HEK293 (cell line): ENCODE results near the gene KATNAL2.

Experiments used
- CTCF ChIA-PET: fragments of 350-600 bp; formaldehyde crosslinking; extraction: SDS; loops from one replicate; lab custom pipeline; 2021; ENCODE audit warnings: antibody characterized with exemption; lab: Yijun Ruan, JAX
- POLR2A ChIA-PET: fragments of 300-600 bp; formaldehyde crosslinking; extraction: SDS; loops from one replicate; lab custom pipeline; 2020; ENCODE audit warnings: antibody characterized with exemption, inconsistent platforms; lab: Yijun Ruan, JAX
- H3K27ac ChIP-seq: fragments of 200-500 bp; sonication (Bioruptor generic); 2 replicates; pipeline ENCODE4 v1.5.1; 2014; ENCODE audit warnings: low read depth, low read length, control low read depth, inconsistent platforms; ENCODE audit errors: extremely low read depth
- H3K36me3 ChIP-seq, 2 experiments: fragments of 200-500 bp in 1 of 2; sonication (Bioruptor generic) in 1 of 2; 1 replicate in 1 of 2; 2 replicates in 1 of 2; pipeline ENCODE4 v1.5.1; 2014 to 2017; ENCODE audit warnings: inconsistent platforms in 2 of 2, low read length in 2 of 2; ENCODE audit not compliant: control insufficient read depth in 2 of 2, insufficient read depth in 1 of 2
- H3K4me1 ChIP-seq: fragments of 200-500 bp; sonication (Bioruptor generic); 2 replicates; pipeline ENCODE4 v1.5.1; 2014; ENCODE audit warnings: mild to moderate bottlenecking, low read length, inconsistent platforms; ENCODE audit not compliant: control insufficient read depth, insufficient read depth
- H3K4me3 ChIP-seq: 2 replicates; pipeline ENCODE4 v1.5.1; 2011; ENCODE audit warnings: low read depth, mild to moderate bottlenecking, control low read depth, low read length, moderate library complexity
- H3K9me3 ChIP-seq: fragments of 200-500 bp; sonication (Bioruptor generic); 2 replicates; pipeline ENCODE4 v1.5.1; 2014; ENCODE audit warnings: low read depth, low read length, inconsistent platforms; ENCODE audit not compliant: control insufficient read depth, insufficient read depth
- EGR2 ChIP-seq: fragments of 450-650 bp; formaldehyde crosslinking; IDR thresholded peaks from 2 replicates; pipeline ENCODE4 v1.5.1; 2016; ENCODE audit warnings: low read depth, missing biosample characterization, missing genetic modification characterization
- ELK4 ChIP-seq: IDR thresholded peaks from 2 replicates; pipeline ENCODE4 v1.6.1; 2011; ENCODE audit warnings: mild to moderate bottlenecking, low read depth, low read length, borderline replicate concordance
- YY1 ChIP-seq: fragments of 450-650 bp; formaldehyde crosslinking; IDR thresholded peaks from 2 replicates; pipeline ENCODE4 v1.5.1; 2018; ENCODE audit warnings: missing biosample characterization, missing genetic modification characterization
- YY2 ChIP-seq: fragments of 450-650 bp; formaldehyde crosslinking; IDR thresholded peaks from 2 replicates; pipeline ENCODE4 v1.5.1; 2016; ENCODE audit warnings: missing biosample characterization, missing genetic modification characterization
- ZBTB49 ChIP-seq: fragments of 450-650 bp; formaldehyde crosslinking; IDR thresholded peaks from 2 replicates; pipeline ENCODE4 v1.5.1; 2016; ENCODE audit warnings: missing biosample characterization, missing genetic modification characterization, low read depth
- ZNF132 ChIP-seq: fragments of 450-650 bp; formaldehyde crosslinking; IDR thresholded peaks from 2 replicates; pipeline ENCODE4 v1.5.1; 2017; ENCODE audit warnings: missing biosample characterization, missing genetic modification characterization, borderline replicate concordance
- ZNF138 ChIP-seq: fragments of 450-650 bp; formaldehyde crosslinking; IDR thresholded peaks from 2 replicates; pipeline ENCODE4 v1.5.1; 2016; ENCODE audit warnings: missing biosample characterization, missing genetic modification characterization, borderline replicate concordance
- ZNF157 ChIP-seq: fragments of 450-650 bp; formaldehyde crosslinking; IDR thresholded peaks from 2 replicates; pipeline ENCODE4 v1.5.1; 2016; ENCODE audit warnings: missing biosample characterization, missing genetic modification characterization
- ZNF26 ChIP-seq: fragments of 450-650 bp; formaldehyde crosslinking; IDR thresholded peaks from 2 replicates; pipeline ENCODE4 v1.5.1; 2016; ENCODE audit warnings: missing biosample characterization, missing genetic modification characterization
- ZNF266 ChIP-seq: fragments of 450-650 bp; formaldehyde crosslinking; IDR thresholded peaks from 2 replicates; pipeline ENCODE4 v1.5.1; 2016; ENCODE audit warnings: missing biosample characterization, missing genetic modification characterization, low read depth
- ZNF292 ChIP-seq: fragments of 450-650 bp; formaldehyde crosslinking; IDR thresholded peaks from 2 replicates; pipeline ENCODE4 v1.5.1; 2016; ENCODE audit warnings: low read depth, missing biosample characterization, missing genetic modification characterization, borderline replicate concordance
- ZNF449 ChIP-seq: fragments of 450-650 bp; formaldehyde crosslinking; IDR thresholded peaks from 2 replicates; pipeline ENCODE4 v1.5.1; 2017; ENCODE audit warnings: missing biosample characterization, mild to moderate bottlenecking, missing genetic modification characterization, moderate library complexity
- ZNF473 ChIP-seq: fragments of 450-650 bp; formaldehyde crosslinking; IDR thresholded peaks from 2 replicates; pipeline ENCODE4 v1.5.1; 2017; ENCODE audit warnings: missing biosample characterization, missing genetic modification characterization
- ZNF555 ChIP-seq: fragments of 450-650 bp; formaldehyde crosslinking; conservative IDR thresholded peaks from 2 replicates; pipeline ENCODE4 v1.5.1; 2017; ENCODE audit warnings: missing biosample characterization, mild to moderate bottlenecking, missing genetic modification characterization, inconsistent platforms
- ZNF610 ChIP-seq: fragments of 450-650 bp; formaldehyde crosslinking; IDR thresholded peaks from 2 replicates; pipeline ENCODE4 v1.5.1; 2016; ENCODE audit warnings: missing biosample characterization, missing genetic modification characterization, borderline replicate concordance
- ZNF623 ChIP-seq: fragments of 450-650 bp; formaldehyde crosslinking; IDR thresholded peaks from 2 replicates; pipeline ENCODE4 v1.5.1; 2016; ENCODE audit warnings: missing biosample characterization, missing genetic modification characterization
- ZNF660 ChIP-seq: fragments of 450-650 bp; IDR thresholded peaks from 2 replicates; pipeline ENCODE4 v1.5.1; 2018; ENCODE audit warnings: missing biosample characterization, mild to moderate bottlenecking, missing genetic modification characterization
- ZNF664 ChIP-seq: fragments of 450-650 bp; formaldehyde crosslinking; IDR thresholded peaks from 2 replicates; pipeline ENCODE4 v1.5.1; 2016; ENCODE audit warnings: missing biosample characterization, missing genetic modification characterization
- ZNF777 ChIP-seq: fragments of 450-650 bp; formaldehyde crosslinking; IDR thresholded peaks from 2 replicates; pipeline ENCODE4 v1.5.1; 2017; ENCODE audit warnings: missing biosample characterization, missing genetic modification characterization, borderline replicate concordance

Gene KATNAL2

GRCh38 chr18:47108998-47109405, 191.6 kb downstream of the KATNAL2 start:
- H3K9me3 ChIP-seq: no peaks in the 10 kb centered on the region
- TF ChIP-seq ZNF555 (tag by site-specific recombination) (no peak), ZNF777 (tag by site-specific recombination) (no peak), ZBTB49 (tag by site-specific recombination) (no peak), YY2 (tag by site-specific recombination) (no peak), ZNF157 (tag by site-specific recombination) (no peak), ZNF473 (tag by site-specific recombination) (no peak), ZNF660 (no peak), ZNF610 (no peak), ZNF449 (tag by site-specific recombination) (no peak)
- H3K27ac ChIP-seq: no peak overlapping the region
- no peaks in the 10 kb centered on the region for H3K4me1 ChIP-seq
- H3K4me3 ChIP-seq: no peak overlapping the region
- POLR2A ChIA-PET: no interaction called here
- H3K36me3 ChIP-seq: peaks cover 16 to 77% of the 10 kb centered on the region in 2 experiments; a peak in 2 of 3 replicates
- CTCF ChIA-PET: no interaction called here

- peaks cover 11 to 76% of the 10 kb centered on the region in 2 experiments; a peak in 2 of 3 replicates for H3K36me3 ChIP-seq
- H3K27ac ChIP-seq: no peak overlapping the region
- H3K4me1 ChIP-seq: no peaks in the 10 kb centered on the region
- H3K9me3 ChIP-seq: no peaks in the 10 kb centered on the region
- TF ChIP-seq ZNF138 (tag by site-specific recombination) (no peak), ELK4 (no peak), ZNF292 (tag by site-specific recombination) (no peak), ZNF664 (no peak)
- no peak overlapping the region for H3K4me3 ChIP-seq
- ChIA-PET POLR2A (no interaction called here), CTCF (interaction anchor here (0.7 to 6.6 kb wide), 2 partner anchors 9 to 95 kb away, joined by 3 to 28 read pairs; no protein-coding TSS in a partner anchor)
Observed at GRCh38 chr18:47109720-47110119, 192.3 kb downstream of the KATNAL2 start.

GRCh38 chr18:47110492-47111274, 193.3 kb downstream of the KATNAL2 start:
- H3K4me3 ChIP-seq: no peak overlapping the region
- CTCF ChIA-PET: interaction anchor here (1.2 to 6.6 kb wide), 2 partner anchors 8 to 94 kb away, joined by 3 to 28 read pairs; no protein-coding TSS in a partner anchor
- TF ChIP-seq ZNF449 (tag by site-specific recombination): no peak
- TF ChIP-seq ZNF266 (tag by site-specific recombination): no peak
- no peak for TF ChIP-seq ZNF623
- no peak for TF ChIP-seq YY1 (tag by site-specific recombination)
- no peak for TF ChIP-seq EGR2
- no peak for TF ChIP-seq ZNF292 (tag by site-specific recombination)
- TF ChIP-seq ZNF132 (tag by site-specific recombination): no peak
- TF ChIP-seq ZNF26 (tag by site-specific recombination): no peak
- TF ChIP-seq, all 188 proteins: peak for 0
- no peaks in the 10 kb centered on the region for H3K9me3 ChIP-seq
- H3K27ac ChIP-seq: no peak overlapping the region
- POLR2A ChIA-PET: no interaction called here
- no peaks in the 10 kb centered on the region for H3K4me1 ChIP-seq
- peaks cover 11 to 69% of the 10 kb centered on the region in 2 experiments; a peak in 2 of 3 replicates for H3K36me3 ChIP-seq
